Adipose tissue (tissue), 3 donors: ENCODE data around the gene PRRT1. TPM values are rescaled to one million over a fixed set of nuclear protein-coding genes. Genes with fewer than 3 reads are reported as not detected.

Source experiments
- H3K27ac ChIP-seq: one replicate; pipeline ENCODE4 v1.5.1; 2013; ENCODE audit warnings: low read depth, low read length
- WGBS, 3 donors: extraction: QIAGEN DNeasy Blood & Tissue Kit; methylation state at CpG; one replicate each; pipeline ENCODE4 v1.1.7; 2013; 5-methylcytosine and 5-hydroxymethylcytosine counted together
- polyA plus RNA-seq, 3 donors: library from polyadenylated mRNA; stranded (reverse); fragments of 200-250 nt; gene quantifications; one replicate each; pipeline ENCODE4 v1.2.3, GENCODE V29; 2013
- donor health status: healthy with polysubstance abuse.
- donor health status: Bipolar disorder and iron deficiency.
- donor health status: healthy.

Gene PRRT1
- polyA plus RNA-seq, 3 donors, result 0.70 to 5.6 (median 1.4) TPM

DNA sequence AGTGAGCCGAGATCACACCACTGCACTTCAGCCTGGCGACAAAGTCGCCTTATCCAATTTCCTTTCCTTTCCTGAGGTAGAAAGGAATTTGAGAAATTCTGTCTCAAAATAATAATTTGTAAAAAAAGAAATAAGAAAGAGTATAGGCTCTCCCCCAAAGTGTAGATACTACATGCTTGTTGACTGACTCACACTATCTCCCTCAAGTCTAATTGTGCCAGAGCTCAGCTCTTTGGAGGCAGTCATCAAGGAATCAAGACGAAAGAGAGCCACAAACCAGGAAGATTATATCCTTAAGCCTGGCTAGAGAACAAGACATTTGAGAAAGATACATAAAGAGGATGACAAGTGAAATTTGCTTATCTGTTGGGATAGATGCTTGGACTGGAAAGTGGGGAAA lies 18.0 kb downstream of the PRRT1 start:
- 77 to 82% (median 81%) methylated on average over 4 of the region's 4 CpGs for WGBS, 3 donors

DNA sequence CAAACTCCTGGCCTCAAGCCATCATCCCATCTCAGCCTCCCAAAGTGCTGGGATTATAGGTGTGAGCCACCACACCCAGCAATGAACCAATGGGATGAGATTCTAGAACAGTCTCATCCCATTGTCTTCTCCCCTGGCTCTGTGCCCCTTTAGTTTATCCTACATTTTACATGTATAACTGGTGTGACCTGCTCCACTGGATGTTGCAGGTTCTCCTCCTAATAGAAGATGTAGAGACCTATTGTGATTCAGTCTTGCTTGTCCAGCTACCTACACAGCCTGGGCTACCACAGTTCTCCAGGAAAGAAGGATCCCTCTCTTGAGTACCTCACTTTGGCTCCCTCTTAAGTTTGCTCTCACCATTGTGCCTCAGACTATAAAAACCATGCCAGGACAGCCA lies 19.6 kb downstream of the PRRT1 start:
- no peak overlapping the region for H3K27ac ChIP-seq

More for the DNA sequence above, 18.0 kb downstream of the PRRT1 start:
- no peak overlapping the region for H3K27ac ChIP-seq

GRCh38 chr6:32131439-32131948 lies 20.2 kb downstream of the PRRT1 start:
- no peak overlapping the region for H3K27ac ChIP-seq
- 81 to 93% (median 92%) methylated on average over 14 of the region's 14 CpGs for WGBS, 3 donors

DNA sequence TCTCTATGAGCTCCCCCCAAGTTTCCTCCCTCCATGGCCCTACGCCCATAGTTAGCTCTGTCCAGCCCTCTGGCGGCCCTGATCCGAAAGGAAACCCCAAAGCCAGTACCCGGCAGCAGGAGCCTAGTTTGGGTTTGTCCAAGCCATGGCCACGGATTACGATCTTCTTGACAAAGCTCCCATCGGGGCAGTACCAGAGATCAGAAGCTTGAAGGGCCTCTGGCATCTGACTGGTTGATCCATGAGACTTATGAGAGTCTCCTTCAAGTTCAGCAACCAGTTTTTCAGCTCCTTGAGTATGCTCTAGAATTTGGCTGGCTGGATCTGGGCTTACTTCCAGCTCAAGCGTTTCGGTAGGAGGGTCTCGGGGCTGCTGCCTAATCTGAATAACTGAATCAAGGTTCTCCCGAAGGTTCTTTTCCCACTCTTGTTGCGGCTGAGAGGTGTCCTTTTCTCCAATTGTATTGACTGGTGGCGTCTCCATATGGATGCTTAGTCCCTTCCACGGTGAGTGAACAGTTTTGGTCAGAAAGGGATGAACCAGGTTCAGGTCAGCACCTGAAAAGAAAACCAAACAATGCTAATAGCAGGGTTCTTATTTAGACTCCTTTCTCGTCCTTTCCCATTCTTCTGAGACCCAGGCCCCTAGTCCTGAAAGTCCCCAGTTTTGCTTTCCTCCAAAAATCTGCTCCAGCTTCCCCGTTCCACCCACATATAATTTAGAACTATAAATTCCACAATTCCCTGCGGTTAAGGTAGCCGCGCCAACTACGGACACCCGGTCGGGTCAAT lies 22.2 kb downstream of the PRRT1 start:
- WGBS, 3 donors, result 26 to 34% (median 32%) methylated on average over 22 of the region's 22 CpGs
- H3K27ac ChIP-seq, result peak overlapping the region; percentile 19

GRCh38 chr6:32128751-32129296 lies 22.9 kb downstream of the PRRT1 start:
- WGBS, 3 donors, result 73 to 86% (median 85%) methylated on average over 13 of the region's 13 CpGs
- no peak overlapping the region for H3K27ac ChIP-seq

DNA sequence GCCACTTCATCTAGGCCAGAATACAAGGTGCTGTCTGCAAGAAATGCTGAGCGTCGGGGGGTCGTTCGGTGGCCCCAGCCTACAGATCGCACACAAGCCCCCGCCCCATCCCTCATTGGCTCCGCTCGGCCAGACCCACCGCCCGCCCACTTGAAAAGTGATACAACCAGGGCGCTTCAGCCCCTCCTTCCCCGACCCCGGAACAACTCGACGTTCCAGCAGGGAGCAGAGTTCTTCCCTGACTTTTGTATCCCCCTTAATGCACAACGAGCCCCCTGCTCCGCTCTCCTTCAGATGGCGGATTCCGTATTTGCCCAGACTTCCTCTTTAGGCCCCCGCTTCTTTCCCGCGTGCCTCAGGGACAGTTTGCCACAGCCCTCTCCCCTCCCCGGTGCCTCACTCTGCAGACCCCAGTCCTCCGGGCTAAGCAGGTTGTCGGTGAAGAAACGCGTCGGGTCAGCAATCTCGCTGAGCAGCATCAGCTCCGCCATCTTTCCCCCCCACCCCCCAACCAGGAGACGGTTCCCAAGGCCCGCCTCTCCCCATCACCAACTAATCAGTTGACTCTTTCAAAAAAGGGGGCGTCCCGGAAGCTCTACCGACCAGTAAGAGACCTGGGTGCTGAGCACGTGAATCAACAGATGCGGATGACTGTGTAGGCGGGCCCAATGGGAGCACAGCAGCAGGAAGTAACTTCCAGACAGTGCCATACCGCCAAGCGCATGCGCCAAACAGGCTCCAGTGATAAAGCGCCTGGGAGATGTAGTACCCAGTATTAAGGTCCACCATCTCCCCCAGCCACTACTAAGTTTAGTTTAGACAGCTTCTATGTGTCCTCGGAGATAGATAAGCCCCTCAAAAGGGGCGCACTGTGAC lies 23.8 kb downstream of the PRRT1 start, which contains the start of gene ATF6B:
Gene ATF6B, minus strand, starts transcription at position 530 of the 876 bp plus-strand sequence. Its CDS starts 39 bp downstream, at position 491.
- no peak within 1 kb of the TSS for H3K27ac ChIP-seq
- 0 to 1% (median 1%) methylated on average over 44 of the region's 44 CpGs for WGBS, 3 donors

GRCh38 chr6:32127409-32127716 lies 24.4 kb downstream of the PRRT1 start:
- H3K27ac ChIP-seq, result no peak overlapping the region
- 1 to 11% (median 11%) methylated on average over 9 of the region's 9 CpGs for WGBS, 3 donors

DNA sequence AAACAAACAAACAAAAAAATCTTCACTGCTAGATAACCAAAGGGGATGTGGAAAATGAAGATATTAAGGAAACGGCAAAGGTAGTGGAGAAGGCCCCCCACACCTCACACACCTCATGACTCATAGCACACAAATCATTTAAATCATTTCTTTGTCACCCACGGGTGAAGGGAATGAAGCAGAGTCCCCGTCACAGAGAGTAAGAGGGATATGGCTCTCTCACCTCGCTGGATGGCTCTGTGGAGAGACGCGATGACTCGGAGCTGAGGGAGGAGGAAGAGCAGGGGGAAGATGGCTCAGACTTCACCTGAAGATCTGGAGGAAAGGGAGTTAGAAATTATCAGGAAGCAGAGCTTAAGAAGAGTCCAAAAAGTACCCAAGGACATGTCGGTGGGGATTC lies 24.9 kb downstream of the PRRT1 start:
- H3K27ac ChIP-seq, result no peak overlapping the region
- 48 to 68% (median 59%) methylated on average over 8 of the region's 8 CpGs for WGBS, 3 donors

DNA sequence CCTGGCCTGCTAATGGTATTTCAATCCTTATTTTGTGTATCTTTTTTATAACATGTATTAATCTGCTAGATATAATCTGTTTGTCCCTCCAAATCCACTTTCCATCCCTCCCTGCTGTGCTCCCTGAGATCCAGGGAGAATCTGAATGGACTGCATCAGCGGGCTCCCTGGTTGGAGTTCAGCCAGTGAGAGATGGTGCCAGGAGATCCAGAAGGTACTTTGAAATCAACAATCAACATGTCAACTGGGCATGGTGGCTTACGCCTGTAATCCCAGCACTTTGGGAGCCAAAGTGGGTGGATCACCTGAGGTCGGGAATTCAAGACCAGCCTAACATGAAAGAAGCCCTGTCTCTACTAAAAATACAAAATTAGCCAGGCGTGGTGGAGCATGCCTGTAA lies 28.1 kb downstream of the PRRT1 start:
- WGBS, 3 donors, result 75 to 95% (median 89%) methylated on average over 4 of the region's 4 CpGs
- no peak overlapping the region for H3K27ac ChIP-seq

DNA sequence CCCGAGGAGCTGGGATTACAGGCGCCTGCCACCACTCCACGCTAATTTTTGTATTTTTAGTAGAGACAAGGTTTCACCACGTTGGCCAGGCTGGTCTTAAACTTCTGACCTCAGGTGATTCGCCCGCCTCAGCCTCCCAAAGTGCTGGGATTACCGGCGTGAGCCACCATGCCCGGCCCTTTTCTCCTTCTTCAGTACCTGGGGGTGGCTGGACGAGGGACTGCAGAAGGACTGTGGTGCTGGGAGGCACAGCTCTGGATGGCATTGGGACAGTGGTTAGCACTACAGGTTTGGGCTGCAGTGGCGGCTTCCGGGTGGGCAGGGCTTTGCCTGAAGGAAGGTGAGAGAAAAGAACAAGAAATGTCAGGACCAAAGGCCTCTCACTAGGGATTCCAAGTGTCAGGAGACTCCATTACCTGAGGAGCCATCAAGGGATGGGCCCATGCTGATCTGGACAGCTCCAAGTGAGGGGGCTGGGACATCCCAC lies 31.1 kb downstream of the PRRT1 start:
- no peak overlapping the region for H3K27ac ChIP-seq
- WGBS, 3 donors, result 93 to 95% (median 94%) methylated on average over 8 to 12 of the region's 12 CpGs

DNA sequence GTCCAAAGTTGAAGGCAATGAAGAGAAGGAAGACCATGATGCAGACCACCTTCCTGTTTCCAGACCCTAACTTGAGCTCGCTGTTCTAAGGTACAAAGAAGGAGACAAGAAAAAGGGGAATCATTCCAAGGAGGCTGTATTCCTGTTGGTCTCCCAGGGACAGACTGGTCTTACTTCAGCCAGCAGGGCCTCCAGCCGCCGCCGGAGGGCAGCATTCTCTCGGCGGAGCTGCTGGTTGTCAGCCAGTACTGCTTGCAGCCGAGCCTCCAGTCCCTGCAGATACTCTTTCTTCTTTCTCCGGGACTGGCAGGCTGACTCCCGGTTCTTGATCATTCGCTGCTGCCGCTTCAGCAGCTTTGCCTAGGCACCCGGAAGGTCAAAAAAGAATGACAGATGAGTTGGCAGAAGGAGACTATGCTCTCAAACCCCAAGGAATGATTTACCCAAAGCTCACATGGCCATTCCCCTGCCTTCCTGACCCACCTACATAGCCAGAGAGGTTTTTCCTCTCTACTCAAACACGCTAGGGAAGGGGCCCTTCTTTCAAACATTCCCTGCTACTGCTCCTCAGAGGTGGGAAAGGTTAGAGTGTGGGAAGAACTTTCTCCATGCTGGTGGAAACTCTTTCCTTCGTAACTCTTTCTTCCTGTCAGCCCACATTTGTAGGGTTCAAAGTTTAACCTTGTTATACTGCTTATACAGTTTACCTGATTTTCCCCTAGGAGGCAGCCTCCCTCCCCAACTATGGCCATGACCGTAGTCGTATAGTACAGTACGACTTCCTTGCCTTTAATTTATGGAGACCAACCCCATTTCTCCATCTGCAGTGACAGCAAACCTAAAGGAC lies 32.7 kb downstream of the PRRT1 start:
- 10 to 22% (median 20%) methylated on average over 17 of the region's 17 CpGs for WGBS, 3 donors
- no peak overlapping the region for H3K27ac ChIP-seq

DNA sequence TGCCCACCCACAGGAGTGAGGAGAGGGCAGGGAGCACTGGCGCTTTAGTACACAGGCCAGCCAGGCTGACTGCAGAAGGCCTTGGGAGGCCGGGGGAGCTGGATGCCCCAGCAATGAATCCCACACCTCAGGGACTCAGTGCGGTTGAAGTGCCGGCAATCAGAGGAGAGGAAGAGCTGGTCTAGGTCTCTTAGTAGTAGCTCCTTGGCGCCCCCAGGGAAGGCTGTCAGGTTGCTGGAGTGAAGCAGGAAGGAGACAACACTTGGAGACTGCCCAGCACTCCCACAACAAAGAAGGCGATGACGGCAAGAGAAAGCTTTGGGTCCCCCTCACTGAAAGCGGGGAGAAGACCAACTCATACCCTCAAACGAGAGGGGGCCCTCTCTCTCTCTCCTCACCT lies 34.3 kb downstream of the PRRT1 start:
- 87 to 91% (median 89%) methylated on average over 9 of the region's 9 CpGs for WGBS, 3 donors
- H3K27ac ChIP-seq, result no peak overlapping the region

GRCh38 chr6:32116674-32117073 lies 35.1 kb downstream of the PRRT1 start:
- 87 to 95% (median 89%) methylated on average over 7 of the region's 7 CpGs for WGBS, 3 donors
- H3K27ac ChIP-seq, result no peak overlapping the region

DNA sequence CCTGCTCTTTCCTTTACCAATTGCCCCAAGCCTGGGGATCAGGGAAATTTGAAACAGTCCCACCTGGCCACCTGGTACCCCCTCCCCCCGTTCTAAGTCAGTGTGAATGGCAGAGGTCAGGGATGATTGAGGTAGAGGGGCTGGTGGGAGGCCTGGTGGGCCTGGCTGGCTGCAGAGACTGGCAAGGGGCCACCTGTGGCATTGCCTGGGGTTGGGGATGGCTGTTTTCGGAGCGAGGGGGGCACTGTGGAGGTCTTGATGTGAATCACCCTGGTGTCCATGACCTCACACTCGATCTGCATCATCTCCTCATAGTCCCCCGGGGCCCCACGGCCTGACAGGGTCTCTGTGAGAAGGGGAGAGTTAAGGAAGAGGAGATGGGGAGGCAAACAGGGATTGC lies 36.1 kb downstream of the PRRT1 start:
- 74 to 94% (median 86%) methylated on average over 6 of the region's 6 CpGs for WGBS, 3 donors
- H3K27ac ChIP-seq, result no peak overlapping the region

DNA sequence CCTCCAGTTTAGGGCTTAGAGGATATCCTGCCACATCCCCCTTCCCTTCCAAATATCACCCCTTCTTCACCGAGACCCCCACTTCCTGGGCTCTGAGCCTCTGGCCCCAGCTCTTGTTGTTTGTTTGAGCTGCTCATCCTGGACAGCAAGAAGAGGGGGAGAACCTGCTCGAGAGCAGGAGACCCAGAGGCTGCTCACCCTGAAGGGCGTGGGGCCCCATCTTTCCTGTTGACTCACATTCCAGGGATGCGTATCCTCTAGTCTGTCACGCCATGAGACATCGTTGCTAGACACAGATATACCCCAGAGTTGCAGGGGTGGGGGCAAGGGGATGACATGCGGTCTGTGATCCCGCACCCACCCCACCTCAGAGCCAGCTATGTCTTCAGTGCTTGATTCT lies 36.9 kb downstream of the PRRT1 start:
- WGBS, 3 donors, result 68 to 86% (median 68%) methylated on average over 8 of the region's 8 CpGs

GRCh38 chr6:32113386-32114352 lies 38.1 kb downstream of the PRRT1 start:
- WGBS, 3 donors, result 67 to 68% (median 68%) methylated on average over 9 of the region's 9 CpGs
- H3K27ac ChIP-seq, result peak overlapping the region; percentile 71

More for the DNA sequence above, 36.9 kb downstream of the PRRT1 start:
- peak overlapping the region; percentile 22 for H3K27ac ChIP-seq

DNA sequence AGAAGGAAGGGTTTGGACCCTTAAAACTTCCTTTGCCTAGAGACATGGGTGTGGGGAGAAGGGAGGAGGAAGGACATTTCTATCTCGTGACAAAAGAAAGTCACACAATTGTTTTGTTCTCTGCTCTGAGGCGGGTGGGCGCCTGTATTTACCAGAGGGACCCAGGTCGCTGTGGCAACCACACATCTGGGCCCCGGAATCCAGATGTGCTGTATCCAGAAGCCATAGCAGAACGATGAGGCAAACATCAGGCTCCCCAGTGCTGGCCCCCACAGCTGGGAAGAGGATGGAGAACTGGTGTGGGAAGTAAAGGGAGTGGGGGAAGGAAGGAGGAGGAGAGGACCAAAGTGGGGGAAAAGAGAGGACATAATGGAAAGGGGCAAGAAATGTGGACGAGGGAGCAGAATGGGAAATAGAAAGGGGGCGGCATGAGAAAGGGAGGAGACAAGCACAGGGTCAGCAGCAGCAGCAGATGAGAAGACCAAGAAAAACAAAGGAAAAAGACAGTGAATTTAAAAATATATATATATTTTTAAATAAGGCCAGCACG lies 39.2 kb downstream of the PRRT1 start:
- 51 to 68% (median 60%) methylated on average over 9 of the region's 9 CpGs for WGBS, 3 donors

More for the DNA sequence above, 39.2 kb downstream of the PRRT1 start:
- H3K27ac ChIP-seq, result peak overlapping the region; percentile 40
